22Rv1 (cell line): ENCODE measurements around the gene PARP6.
A peak's percentile ranks its signal among the peaks of the same experiment; 100 is the strongest.

ENCODE experiments used
- H3K27ac ChIP-seq: fragments of 450-650 bp; 2 replicates; pipeline ENCODE4 v1.5.1; 2017
- CTCF ChIP-seq: fragments of 450-650 bp; IDR thresholded peaks from 2 replicates; pipeline ENCODE4 v1.5.1; 2017; ENCODE audit warnings: mild to moderate bottlenecking
- ZFX ChIP-seq: fragments of 450-650 bp; IDR thresholded peaks from 2 replicates; pipeline ENCODE4 v1.6.1; 2017; ENCODE audit warnings: antibody characterized with exemption, borderline replicate concordance

Gene PARP6

GRCh38 chr15:72198356-72199204 is 73.8 kb downstream of the PARP6 start:
- 0 out of 2 replicates have a peak overlapping the region, but pooled peaks have one; percentile 25 for H3K27ac ChIP-seq
- TF ChIP-seq ZFX (no peak), CTCF (no peak)

DNA sequence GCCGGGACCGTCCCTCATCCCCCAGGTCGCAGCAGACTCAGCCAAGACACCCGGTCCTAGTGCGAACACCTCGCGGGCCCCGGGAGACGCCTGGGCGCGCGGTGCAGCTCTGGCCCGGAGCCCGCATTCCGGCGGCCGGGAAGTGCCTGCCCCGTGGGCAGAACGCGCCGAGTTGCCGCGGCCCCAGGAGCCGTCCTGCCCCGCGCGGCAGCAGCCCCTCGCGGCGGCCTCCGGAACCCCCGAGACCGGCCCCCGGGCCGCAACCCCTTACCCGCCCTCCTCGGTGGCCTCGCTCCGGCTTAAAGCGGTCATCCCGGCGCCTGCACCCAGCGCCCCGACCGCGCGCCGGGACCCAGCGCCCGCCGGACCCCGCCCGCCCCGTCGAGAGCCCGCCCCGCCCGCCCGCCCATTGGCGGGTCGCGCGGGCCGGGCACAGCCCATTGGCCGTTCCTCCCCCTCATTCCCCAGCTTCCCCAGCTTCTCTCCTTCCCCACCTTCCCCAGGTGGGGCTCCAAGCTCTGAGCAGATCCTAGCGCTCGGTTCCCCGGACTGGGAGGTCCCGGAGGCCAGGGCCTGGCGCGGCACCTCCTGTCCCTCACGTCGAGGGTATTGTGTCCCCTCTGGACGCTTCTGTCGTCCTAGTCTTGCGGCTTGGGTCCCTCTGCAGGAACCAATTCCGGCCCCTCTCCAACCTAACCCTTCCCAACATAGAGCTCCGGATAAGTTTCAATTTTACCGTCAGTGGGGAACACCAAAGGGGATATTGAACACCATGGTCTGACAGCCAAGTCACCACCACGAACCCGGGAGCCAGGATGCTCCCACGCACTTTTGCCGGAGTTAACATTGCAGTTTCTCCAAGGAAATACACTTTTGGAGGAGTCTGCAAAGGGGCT is 74.6 kb downstream of the PARP6 start, which contains the start of gene GRAMD2A:
Gene GRAMD2A (minus strand): TSS at position 328 of the 896 bp plus-strand sequence.
- no peak for TF ChIP-seq CTCF
- TF ChIP-seq ZFX, result no peak
- 0 out of 2 replicates have a peak within 1 kb of the TSS, but pooled peaks have one; percentile 25 for H3K27ac ChIP-seq

- H3K27ac ChIP-seq, result no peak overlapping the region
- TF ChIP-seq ZFX (no peak), CTCF (no peak)
Observed at GRCh38 chr15:72197041-72197459, 75.3 kb downstream of the PARP6 start.

GRCh38 chr15:72196409-72197040 is 75.8 kb downstream of the PARP6 start:
- TF ChIP-seq CTCF (no peak), ZFX (no peak)
- H3K27ac ChIP-seq, result no peak overlapping the region

- H3K27ac ChIP-seq, result no peak overlapping the region
- no peak for TF ChIP-seq ZFX
- TF ChIP-seq CTCF, result no peak
Observed at GRCh38 chr15:72195101-72195511, 77.2 kb downstream of the PARP6 start.

DNA sequence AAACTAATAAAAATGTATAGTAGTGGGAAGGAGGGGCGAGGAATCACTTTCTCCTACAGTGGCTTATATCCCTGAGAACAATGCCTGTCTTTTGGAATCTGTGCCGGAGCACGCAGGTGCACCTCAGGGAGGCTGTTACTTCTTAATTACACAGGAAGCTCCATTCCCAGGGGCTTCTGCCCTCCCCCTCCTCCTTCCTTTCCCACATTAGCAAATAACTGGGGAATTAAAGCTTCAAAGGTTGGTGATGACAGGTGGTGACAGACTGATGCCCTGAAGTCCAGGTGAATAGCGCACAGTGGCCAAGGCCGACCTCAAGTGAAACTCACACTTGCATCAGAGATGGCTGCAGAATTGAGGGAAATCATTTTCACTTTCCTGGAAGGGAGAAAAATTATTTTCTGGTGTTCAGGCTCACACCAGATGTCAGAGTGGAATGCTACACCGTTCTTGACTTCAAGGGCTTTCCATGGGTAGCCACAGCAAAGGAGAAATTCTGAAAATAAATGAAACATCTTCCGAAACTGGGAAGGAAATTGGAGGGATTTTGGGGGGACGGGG is 78.4 kb downstream of the PARP6 start:
- H3K27ac ChIP-seq, result no peak overlapping the region
- TF ChIP-seq ZFX (no peak), CTCF (no peak)
